HG03571 (cell line): Measurements from ENCODE around the gene HKDC1.
"Not testable (repeated sequence)": the region's sequence is repeated elsewhere in the genome, so short reads cannot be mapped to it uniquely, and the experiment has no call there.

Experiments
- ATAC-seq: cut with Tn5 transposase; IDR thresholded peaks from one replicate; pipeline ENCODE4 v1.9.1; 2021; ENCODE audit not compliant: unreplicated experiment

Gene HKDC1

GRCh38 chr10:69242040-69242851 lies 22.1 kb downstream of the HKDC1 start:
- ATAC-seq, result no peak

GRCh38 chr10:69242852-69243212 lies 22.7 kb downstream of the HKDC1 start:
- ATAC-seq, result no peak

GRCh38 chr10:69243817-69244216 lies 23.7 kb downstream of the HKDC1 start:
- no peak for ATAC-seq

- no peak for ATAC-seq
Observed at GRCh38 chr10:69246036-69246435, 25.9 kb downstream of the HKDC1 start.

GRCh38 chr10:69246581-69247312 lies 26.6 kb downstream of the HKDC1 start:
- no peak for ATAC-seq

- ATAC-seq, result no peak
Observed at GRCh38 chr10:69247313-69247710, 27.2 kb downstream of the HKDC1 start.

- no peak for ATAC-seq
Observed at GRCh38 chr10:69248117-69248730, 28.1 kb downstream of the HKDC1 start.

GRCh38 chr10:69250041-69250440 lies 29.9 kb downstream of the HKDC1 start:
- ATAC-seq, result no peak

- not testable (repeated sequence) for ATAC-seq
Observed at GRCh38 chr10:69251417-69251816, 31.3 kb downstream of the HKDC1 start.

GRCh38 chr10:69253171-69253570 lies 33.0 kb downstream of the HKDC1 start:
- ATAC-seq, result no peak

GRCh38 chr10:69254877-69255276 lies 34.7 kb downstream of the HKDC1 start:
- ATAC-seq, result no peak

- ATAC-seq, result no peak
Observed at GRCh38 chr10:69259547-69260243, 39.6 kb downstream of the HKDC1 start.

- no peak for ATAC-seq
Observed at GRCh38 chr10:69261184-69261583, 41.1 kb downstream of the HKDC1 start.

GRCh38 chr10:69262292-69262751 lies 42.2 kb downstream of the HKDC1 start:
- ATAC-seq, result no peak

- no peak for ATAC-seq
Observed at GRCh38 chr10:69265521-69265920, 45.4 kb downstream of the HKDC1 start.

GRCh38 chr10:69268761-69269416 lies 48.8 kb downstream of the HKDC1 start:
- ATAC-seq, result no peak

GRCh38 chr10:69269761-69270160 lies 49.6 kb downstream of the HKDC1 start:
- ATAC-seq, result no peak

- no peak for ATAC-seq
Observed at GRCh38 chr10:69270990-69271389, 50.9 kb downstream of the HKDC1 start.

- ATAC-seq, result no peak
Observed at GRCh38 chr10:69272624-69273023, 52.5 kb downstream of the HKDC1 start.

- ATAC-seq, result no peak
Observed at GRCh38 chr10:69275444-69275843, 55.3 kb downstream of the HKDC1 start.

- ATAC-seq, result no peak
Observed at GRCh38 chr10:69276503-69276902, 56.4 kb downstream of the HKDC1 start.
